NOMO-1 treated with dmso at 0.1 percent for 144 hours (cell line): ENCODE data around the gene NUDT10.
"Not testable (repeated sequence)": the region's sequence is repeated elsewhere in the genome, so short reads cannot be mapped to it uniquely, and the experiment has no call there.

Experiments used
- DNase-seq: peaks from one replicate; lab custom pipeline; 2025; ENCODE audit not compliant: unreplicated experiment; lab: John Stamatoyannopoulos, UW

The NUDT10 gene

GRCh38 chrX:51332188-51332942, at the start of gene NUDT10:
Gene NUDT10, plus strand, starts transcription at chrX:51332822. Its CDS starts 144 bp downstream, at chrX:51332966.
- no peak for DNase-seq

- no peak for DNase-seq
Measured at GRCh38 chrX:51292421-51292820, 40.2 kb upstream of the NUDT10 start.

GRCh38 chrX:51296138-51296537, 36.5 kb upstream of the NUDT10 start:
- no peak for DNase-seq

GRCh38 chrX:51316271-51316670, 16.4 kb upstream of the NUDT10 start:
- DNase-seq, result no peak

- DNase-seq, result not testable (repeated sequence)
Measured at GRCh38 chrX:51332943-51333785, 542 bp downstream of the NUDT10 start.

GRCh38 chrX:51334276-51334675, 1.7 kb downstream of the NUDT10 start:
- no peak for DNase-seq

- no peak for DNase-seq
Measured at GRCh38 chrX:51336584-51336983, 4.0 kb downstream of the NUDT10 start.

- no peak for DNase-seq
Measured at GRCh38 chrX:51361251-51361650, 28.6 kb downstream of the NUDT10 start.

GRCh38 chrX:51376672-51377071, 44.0 kb downstream of the NUDT10 start:
- no peak for DNase-seq
